ENCODE measurements around the gene MAGEB4.

The MAGEB4 gene

GRCh38 chrX:30219372-30219771, 22.4 kb upstream of the MAGEB4 start:
- H3K36me3 Mint-ChIP-seq (ENCODE audit: low read depth): no peaks in the 10 kb centered on the region

GRCh38 chrX:30220661-30221060, 21.1 kb upstream of the MAGEB4 start:
- Mint-ChIP-seq H3K36me3 (ENCODE audit: low read depth) (no peaks in the 10 kb centered on the region), H3K4me1 (peaks cover 38% of the 10 kb centered on the region), H3K27ac (no peak overlapping the region), H3K9me3 (peaks cover 10% of the 10 kb centered on the region), H3K27me3 (ENCODE audit: low read depth, poor library complexity) (no peaks in the 10 kb centered on the region), H3K4me3 (no peak overlapping the region)
- TF ChIP-seq CTCF (IDR thresholded peaks at IDR 0.05): no peak
- no peak for DNase-seq

More at GRCh38 chrX:30219372-30219771, 22.4 kb upstream of the MAGEB4 start:
- Mint-ChIP-seq H3K27ac (no peak overlapping the region), H3K4me1 (peaks cover 27% of the 10 kb centered on the region), H3K27me3 (ENCODE audit: low read depth, poor library complexity) (no peaks in the 10 kb centered on the region), H3K4me3 (no peak overlapping the region), H3K9me3 (peaks cover 17% of the 10 kb centered on the region)
- DNase-seq: no peak
- no peak for TF ChIP-seq CTCF (IDR thresholded peaks at IDR 0.05)

GRCh38 chrX:30224536-30224935, 17.3 kb upstream of the MAGEB4 start:
- Mint-ChIP-seq H3K9me3 (no peaks in the 10 kb centered on the region), H3K4me1 (peaks cover 54% of the 10 kb centered on the region), H3K4me3 (peak overlapping the region; percentile 54), H3K27me3 (ENCODE audit: low read depth, poor library complexity) (no peaks in the 10 kb centered on the region), H3K36me3 (ENCODE audit: low read depth) (no peaks in the 10 kb centered on the region), H3K27ac (peak overlapping the region; percentile 99)
- DNase-seq: peak; percentile 46
- TF ChIP-seq CTCF (IDR thresholded peaks at IDR 0.05): no peak

GRCh38 chrX:30228526-30228925, 13.3 kb upstream of the MAGEB4 start:
- no peak for TF ChIP-seq CTCF (IDR thresholded peaks at IDR 0.05)
- peak overlapping the region; percentile 39 for H3K27ac Mint-ChIP-seq
- H3K4me3 Mint-ChIP-seq: peak overlapping the region; percentile 18
- H3K4me1 Mint-ChIP-seq: peaks cover 49% of the 10 kb centered on the region
- no peaks in the 10 kb centered on the region for H3K36me3 Mint-ChIP-seq (ENCODE audit: low read depth)
- H3K9me3 Mint-ChIP-seq: no peaks in the 10 kb centered on the region
- DNase-seq: no peak
- no peaks in the 10 kb centered on the region for H3K27me3 Mint-ChIP-seq (ENCODE audit: low read depth, poor library complexity)

GRCh38 chrX:30230395-30230794, 11.4 kb upstream of the MAGEB4 start, which contains the start of gene MAGEB3:
TSS of gene MAGEB3 (plus strand) at chrX:30230657. CDS start at chrX:30235925, 5,268 bp downstream.
- H3K27ac Mint-ChIP-seq: peak within 1 kb of the TSS; percentile 94
- no peaks in the 10 kb centered on the region for H3K36me3 Mint-ChIP-seq (ENCODE audit: low read depth)
- TF ChIP-seq CTCF (IDR thresholded peaks at IDR 0.05): no peak
- no peaks in the 10 kb centered on the region for H3K27me3 Mint-ChIP-seq (ENCODE audit: low read depth, poor library complexity)
- peaks cover 38% of the 10 kb centered on the region for H3K4me1 Mint-ChIP-seq
- DNase-seq: peak; percentile 4
- H3K4me3 Mint-ChIP-seq: peak within 1 kb of the TSS; percentile 46
- H3K9me3 Mint-ChIP-seq: no peaks in the 10 kb centered on the region

GRCh38 chrX:30246769-30247489, 5.1 kb downstream of the MAGEB4 start, which contains the start of gene MAGEB1:
TSS of gene MAGEB1 (plus strand) at chrX:30247146. CDS start at chrX:30250494, 3,348 bp downstream.
- peaks cover 13% of the 10 kb centered on the region for H3K9me3 Mint-ChIP-seq
- H3K4me1 Mint-ChIP-seq: no peaks in the 10 kb centered on the region

More at GRCh38 chrX:30246769-30247489, 5.1 kb downstream of the MAGEB4 start, which contains the start of gene MAGEB1:
- no peak within 1 kb of the TSS for H3K4me3 Mint-ChIP-seq
- no peaks in the 10 kb centered on the region for H3K36me3 Mint-ChIP-seq (ENCODE audit: low read depth)
- peaks cover 16% of the 10 kb centered on the region for H3K27me3 Mint-ChIP-seq (ENCODE audit: low read depth, poor library complexity)
- DNase-seq: no peak
- TF ChIP-seq CTCF (IDR thresholded peaks at IDR 0.05): no peak
- H3K27ac Mint-ChIP-seq: peak within 1 kb of the TSS; percentile 57

Data from nephron progenitor cell (in vitro differentiated cells).